Endothelial cell (in vitro differentiated cells): ENCODE data around the gene MARCHF5. TPM values are rescaled to one million over a fixed set of nuclear protein-coding genes. Genes with fewer than 3 reads are reported as not detected.

Experiments used
- DNase-seq: peaks from one replicate; pipeline ENCODE4 v3.0.0; 2021; ENCODE audit warnings: low spot score
- H3K27ac Mint-ChIP-seq: one replicate; pipeline ENCODE4 v1.8.0; 2021; ENCODE audit warnings: mixed read lengths, inconsistent platforms; ENCODE audit not compliant: unreplicated experiment
- H3K27me3 Mint-ChIP-seq: one replicate; pipeline ENCODE4 v1.8.0; 2021; ENCODE audit warnings: mild to moderate bottlenecking, moderate library complexity, mixed read lengths, inconsistent platforms; ENCODE audit not compliant: unreplicated experiment
- H3K36me3 Mint-ChIP-seq: one replicate; pipeline ENCODE4 v1.8.0; 2021; ENCODE audit warnings: mild to moderate bottlenecking, low read depth, mixed read lengths, inconsistent platforms; ENCODE audit not compliant: unreplicated experiment
- H3K4me1 Mint-ChIP-seq: one replicate; pipeline ENCODE4 v1.8.0; 2021; ENCODE audit warnings: mild to moderate bottlenecking, mixed read lengths, inconsistent platforms; ENCODE audit not compliant: unreplicated experiment
- H3K4me3 Mint-ChIP-seq: one replicate; pipeline ENCODE4 v1.8.0; 2021; ENCODE audit warnings: mild to moderate bottlenecking, mixed read lengths, inconsistent platforms; ENCODE audit not compliant: unreplicated experiment
- H3K9me3 Mint-ChIP-seq: one replicate; pipeline ENCODE4 v1.8.0; 2021; ENCODE audit warnings: mixed read lengths, inconsistent platforms; ENCODE audit not compliant: unreplicated experiment
- total RNA-seq: library from RNA; stranded (reverse); fragmentation: NEBNext Ultra II Directional; extraction: Animal tissue kit (Norgen Biotek cat#: 25700); gene quantifications from one replicate; pipeline ENCODE4 v1.2.1, GENCODE V29; 2021; ENCODE audit not compliant: unreplicated experiment
- TF ChIP-seq, protein P1 (sequence below): fragments of 200-600 bp; sonication (generic); IDR thresholded peaks from one replicate; pipeline ENCODE4 v1.5.0; 2021; ENCODE audit warnings: antibody characterized with exemption; ENCODE audit not compliant: unreplicated experiment

Gene MARCHF5
- total RNA-seq, 1 donor from 2014 or later: 46.0 TPM

GRCh38 chr10:92244796-92245195 lies 46.2 kb upstream of the MARCHF5 start:
- Mint-ChIP-seq H3K27ac (no peak overlapping the region), H3K27me3 (peaks cover under 1% of the 10 kb centered on the region), H3K4me3 (no peak overlapping the region), H3K9me3 (no peaks in the 10 kb centered on the region), H3K4me1 (peaks cover 18% of the 10 kb centered on the region), H3K36me3 (no peaks in the 10 kb centered on the region)
- DNase-seq: no peak
- TF ChIP-seq, protein P1, sequence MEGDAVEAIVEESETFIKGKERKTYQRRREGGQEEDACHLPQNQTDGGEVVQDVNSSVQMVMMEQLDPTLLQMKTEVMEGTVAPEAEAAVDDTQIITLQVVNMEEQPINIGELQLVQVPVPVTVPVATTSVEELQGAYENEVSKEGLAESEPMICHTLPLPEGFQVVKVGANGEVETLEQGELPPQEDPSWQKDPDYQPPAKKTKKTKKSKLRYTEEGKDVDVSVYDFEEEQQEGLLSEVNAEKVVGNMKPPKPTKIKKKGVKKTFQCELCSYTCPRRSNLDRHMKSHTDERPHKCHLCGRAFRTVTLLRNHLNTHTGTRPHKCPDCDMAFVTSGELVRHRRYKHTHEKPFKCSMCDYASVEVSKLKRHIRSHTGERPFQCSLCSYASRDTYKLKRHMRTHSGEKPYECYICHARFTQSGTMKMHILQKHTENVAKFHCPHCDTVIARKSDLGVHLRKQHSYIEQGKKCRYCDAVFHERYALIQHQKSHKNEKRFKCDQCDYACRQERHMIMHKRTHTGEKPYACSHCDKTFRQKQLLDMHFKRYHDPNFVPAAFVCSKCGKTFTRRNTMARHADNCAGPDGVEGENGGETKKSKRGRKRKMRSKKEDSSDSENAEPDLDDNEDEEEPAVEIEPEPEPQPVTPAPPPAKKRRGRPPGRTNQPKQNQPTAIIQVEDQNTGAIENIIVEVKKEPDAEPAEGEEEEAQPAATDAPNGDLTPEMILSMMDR: no peak

GRCh38 chr10:92248566-92248965 lies 42.4 kb upstream of the MARCHF5 start:
- no peaks in the 10 kb centered on the region for H3K27me3 Mint-ChIP-seq
- H3K4me1 Mint-ChIP-seq: peaks cover 6% of the 10 kb centered on the region
- DNase-seq: no peak
- H3K36me3 Mint-ChIP-seq: no peaks in the 10 kb centered on the region
- no peak overlapping the region for H3K27ac Mint-ChIP-seq
- H3K4me3 Mint-ChIP-seq: no peak overlapping the region
- H3K9me3 Mint-ChIP-seq: no peaks in the 10 kb centered on the region
- TF ChIP-seq, protein P1: no peak

- no peak for DNase-seq
- TF ChIP-seq, protein P1: no peak
- Mint-ChIP-seq H3K4me1 (peaks cover 5% of the 10 kb centered on the region), H3K27me3 (peaks cover 1% of the 10 kb centered on the region), H3K4me3 (no peak overlapping the region), H3K9me3 (no peaks in the 10 kb centered on the region), H3K27ac (no peak overlapping the region), H3K36me3 (no peaks in the 10 kb centered on the region)
Measured at GRCh38 chr10:92263396-92263795, 27.6 kb upstream of the MARCHF5 start.

DNA sequence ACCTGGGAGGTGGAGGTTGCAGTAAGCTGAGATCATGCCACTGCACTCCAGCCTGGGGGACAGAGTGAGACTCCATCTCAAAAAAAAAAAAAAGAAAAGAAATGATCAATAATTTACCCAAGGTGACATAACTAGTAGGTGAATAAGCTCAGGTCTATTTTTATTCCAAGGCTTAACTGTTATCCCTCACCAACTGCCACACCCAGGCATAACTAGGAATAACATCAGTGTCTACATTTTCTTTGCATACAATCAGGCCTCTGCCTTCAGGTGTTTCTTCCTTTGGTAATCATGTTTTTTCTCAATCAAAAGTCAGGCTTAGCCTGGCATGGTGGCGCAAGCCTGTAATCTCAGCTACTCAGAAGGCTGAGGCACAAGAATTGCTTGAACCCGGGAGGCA lies 26.7 kb upstream of the MARCHF5 start:
- Mint-ChIP-seq H3K9me3 (no peaks in the 10 kb centered on the region), H3K27me3 (peaks cover 1% of the 10 kb centered on the region), H3K4me3 (no peak overlapping the region), H3K4me1 (peaks cover 5% of the 10 kb centered on the region), H3K36me3 (no peaks in the 10 kb centered on the region), H3K27ac (no peak overlapping the region)
- DNase-seq: no peak
- TF ChIP-seq, protein P1: no peak

GRCh38 chr10:92265687-92266258 lies 25.2 kb upstream of the MARCHF5 start:
- no peak overlapping the region for H3K27ac Mint-ChIP-seq
- H3K4me3 Mint-ChIP-seq: no peak overlapping the region
- peaks cover 1% of the 10 kb centered on the region for H3K27me3 Mint-ChIP-seq
- no peak for DNase-seq
- H3K9me3 Mint-ChIP-seq: no peaks in the 10 kb centered on the region
- peaks cover 5% of the 10 kb centered on the region for H3K4me1 Mint-ChIP-seq
- H3K36me3 Mint-ChIP-seq: peaks cover 3% of the 10 kb centered on the region
- TF ChIP-seq, protein P1: no peak
